Measurements from ENCODE around the gene AHCY. TPM values are rescaled to one million over a fixed set of nuclear protein-coding genes. Genes with fewer than 3 reads are reported as not detected.
"Not testable (repeated sequence)": the region's sequence is repeated elsewhere in the genome, so short reads cannot be mapped to it uniquely, and the experiment has no call there.

Gene AHCY
- 100 to 1,000 TPM in 1 of 3 donors, 10 to 100 TPM in 2; 66.9 to 105 (median 88.4) TPM for total RNA-seq

GRCh38 chr20:34302723-34303533 is at the start of gene AHCY:
Gene AHCY (minus strand): TSS chr20:34303355. CDS start chr20:34303270, 85 bp downstream.
- intact Hi-C loops (cut with DNase I; ENCODE audit: low total_unique reads): no loop called here
- peak within 1 kb of the TSS; percentile 90 to 100 (median 92) for H3K4me3 ChIP-seq
- H3K27me3 ChIP-seq: no peaks in the 10 kb centered on the region
- peak within 1 kb of the TSS; percentile 92 to 98 for H3K27ac ChIP-seq
- H3K4me1 ChIP-seq: peaks cover 0 to 4% of the 10 kb centered on the region in 2 donors
- H3K36me3 ChIP-seq: no peaks in the 10 kb centered on the region
- TF ChIP-seq POLR2A (IDR thresholded peaks at IDR 0.05) (no peak), POLR2AphosphoS5 (IDR thresholded peaks at IDR 0.05) (peak; percentile 75 to 86 (median 81))
- DNase-seq (ENCODE audit: low spot score in 2 of 2): peak; percentile 96 to 97
- no peaks in the 10 kb centered on the region for H3K9me3 ChIP-seq

GRCh38 chr20:34350095-34350494 is 46.9 kb upstream of the AHCY start:
- no peaks in the 10 kb centered on the region for H3K36me3 ChIP-seq
- DNase-seq (ENCODE audit: low spot score in 2 of 2): no peak
- TF ChIP-seq POLR2AphosphoS5 (IDR thresholded peaks at IDR 0.05): no peak
- TF ChIP-seq CTCF (IDR thresholded peaks at IDR 0.05): no peak
- TF ChIP-seq POLR2A (IDR thresholded peaks at IDR 0.05): no peak
- no peak overlapping the region for H3K4me3 ChIP-seq
- no peak overlapping the region for H3K27ac ChIP-seq
- no peaks in the 10 kb centered on the region for H3K27me3 ChIP-seq
- intact Hi-C loops (cut with DNase I; ENCODE audit: low total_unique reads): no loop called here
- H3K9me3 ChIP-seq: no peaks in the 10 kb centered on the region
- H3K4me1 ChIP-seq: no peaks in the 10 kb centered on the region

GRCh38 chr20:34347571-34347970 is 44.4 kb upstream of the AHCY start:
- no peaks in the 10 kb centered on the region for H3K9me3 ChIP-seq
- TF ChIP-seq POLR2A (IDR thresholded peaks at IDR 0.05): no peak
- TF ChIP-seq POLR2AphosphoS5 (IDR thresholded peaks at IDR 0.05): no peak
- no peak for TF ChIP-seq CTCF (IDR thresholded peaks at IDR 0.05)
- DNase-seq (ENCODE audit: low spot score in 2 of 2): no peak

GRCh38 chr20:34346533-34346865 is 43.3 kb upstream of the AHCY start:
- H3K9me3 ChIP-seq; H3K4me3 ChIP-seq; H3K36me3 ChIP-seq; DNase-seq (ENCODE audit: low spot score in 2 of 2); H3K27ac ChIP-seq; H3K4me1 ChIP-seq; intact Hi-C loops (cut with DNase I; ENCODE audit: low total_unique reads); H3K27me3 ChIP-seq: not testable (repeated sequence)

More at GRCh38 chr20:34347571-34347970, 44.4 kb upstream of the AHCY start:
- intact Hi-C loops (cut with DNase I; ENCODE audit: low total_unique reads): no loop called here
- H3K4me1 ChIP-seq: no peaks in the 10 kb centered on the region
- no peaks in the 10 kb centered on the region for H3K36me3 ChIP-seq
- no peak overlapping the region for H3K4me3 ChIP-seq
- no peaks in the 10 kb centered on the region for H3K27me3 ChIP-seq
- H3K27ac ChIP-seq: no peak overlapping the region

GRCh38 chr20:34345839-34346532 is 42.8 kb upstream of the AHCY start:
- DNase-seq (ENCODE audit: low spot score in 2 of 2); H3K27ac ChIP-seq; H3K36me3 ChIP-seq; H3K4me1 ChIP-seq; H3K9me3 ChIP-seq; H3K4me3 ChIP-seq; intact Hi-C loops (cut with DNase I; ENCODE audit: low total_unique reads); H3K27me3 ChIP-seq: not testable (repeated sequence)

- H3K27ac ChIP-seq: no peak overlapping the region
- no peak overlapping the region for H3K4me3 ChIP-seq
- H3K27me3 ChIP-seq: no peaks in the 10 kb centered on the region
- DNase-seq (ENCODE audit: low spot score in 2 of 2): no peak
- intact Hi-C loops (cut with DNase I; ENCODE audit: low total_unique reads): no loop called here
- H3K9me3 ChIP-seq: no peaks in the 10 kb centered on the region
- TF ChIP-seq CTCF (IDR thresholded peaks at IDR 0.05) (no peak), POLR2A (IDR thresholded peaks at IDR 0.05) (no peak), POLR2AphosphoS5 (IDR thresholded peaks at IDR 0.05) (no peak)
- H3K36me3 ChIP-seq: no peaks in the 10 kb centered on the region
- H3K4me1 ChIP-seq: no peaks in the 10 kb centered on the region
Observed at GRCh38 chr20:34345402-34345736, 42.2 kb upstream of the AHCY start.

Data from breast epithelium (tissue), 4 donors.